Measurements from ENCODE around the gene NRCAM.
"Not testable (repeated sequence)": the region's sequence is repeated elsewhere in the genome, so short reads cannot be mapped to it uniquely, and the experiment has no call there.

NRCAM gene

DNA sequence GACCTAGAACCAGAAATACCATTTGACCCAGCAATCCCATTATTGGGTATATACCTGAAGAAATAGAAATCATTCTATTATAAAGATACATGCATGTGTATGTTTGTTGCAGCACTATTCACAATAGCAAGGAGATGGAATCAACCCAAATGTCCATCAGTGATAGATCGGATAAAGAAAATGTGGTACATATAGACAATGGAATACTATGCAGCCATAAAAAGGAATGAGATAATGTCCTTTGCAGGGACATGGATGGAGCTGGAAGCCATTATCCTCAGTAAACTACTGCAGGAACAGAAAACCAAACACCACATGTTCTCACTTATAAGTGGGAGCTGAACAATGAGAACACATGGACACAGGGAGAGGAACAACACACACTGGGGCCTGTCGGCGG is 196.8 kb downstream of the NRCAM start:
- H3K4me3 Mint-ChIP-seq; H3K27me3 Mint-ChIP-seq; H3K27ac Mint-ChIP-seq; ATAC-seq (ENCODE audit: low read depth); H3K4me1 Mint-ChIP-seq; H3K9me3 Mint-ChIP-seq; H3K36me3 Mint-ChIP-seq; DNase-seq (ENCODE audit: low spot score in 2 of 2): not testable (repeated sequence)

DNA sequence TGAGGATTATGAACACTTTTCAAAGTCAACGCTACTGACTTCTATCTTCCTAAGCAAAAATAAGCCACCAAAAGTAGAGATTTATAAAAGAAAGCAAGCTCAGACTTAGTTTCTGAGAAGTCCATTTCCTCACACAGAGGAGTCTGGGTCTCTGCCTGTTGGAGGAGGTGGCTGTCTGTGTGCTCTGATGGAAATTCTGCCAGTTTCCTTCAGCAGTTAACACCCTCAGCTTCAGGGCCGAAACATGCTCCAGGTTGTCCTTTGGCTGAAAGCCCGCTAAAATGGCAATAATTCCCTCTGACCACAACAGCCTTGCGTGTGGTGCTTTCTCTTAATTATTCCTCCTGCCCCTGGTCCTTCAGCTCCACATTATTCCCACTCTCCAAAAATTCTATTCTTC is 198.3 kb downstream of the NRCAM start:
- no peak for ATAC-seq (ENCODE audit: low read depth)
- H3K9me3 Mint-ChIP-seq = peaks cover 4% of the 10 kb centered on the region

DNA sequence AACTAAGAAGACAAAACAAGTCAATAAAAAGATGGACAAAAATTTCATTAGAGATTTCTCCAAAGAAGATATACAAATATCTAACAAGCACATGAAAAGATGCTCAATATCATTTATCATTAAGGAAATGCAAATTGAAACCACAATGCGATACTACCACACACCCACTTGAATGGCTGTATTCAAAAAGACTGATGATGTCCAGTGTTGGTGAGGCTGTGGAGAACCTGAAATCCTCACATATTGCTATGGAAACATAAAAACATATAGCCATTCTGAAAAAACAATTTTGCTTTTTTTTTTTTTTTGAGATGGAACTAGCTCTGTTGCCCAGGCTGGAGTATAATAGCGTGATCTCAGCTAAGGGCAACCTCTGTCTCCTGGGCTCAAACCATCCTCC is 202.0 kb downstream of the NRCAM start:
- DNase-seq (ENCODE audit: low spot score in 2 of 2) = no peak
- H3K9me3 Mint-ChIP-seq = peaks cover 1% of the 10 kb centered on the region
- ATAC-seq (ENCODE audit: low read depth) = no peak
- H3K4me3 Mint-ChIP-seq = no peak overlapping the region
- H3K27me3 Mint-ChIP-seq = peaks cover 7% of the 10 kb centered on the region
- H3K27ac Mint-ChIP-seq = no peak overlapping the region
- no peaks in the 10 kb centered on the region for H3K36me3 Mint-ChIP-seq
- H3K4me1 Mint-ChIP-seq = no peaks in the 10 kb centered on the region

More for the DNA sequence above, 198.3 kb downstream of the NRCAM start:
- Mint-ChIP-seq H3K27ac (no peak overlapping the region), H3K4me3 (no peak overlapping the region), H3K4me1 (no peaks in the 10 kb centered on the region), H3K36me3 (no peaks in the 10 kb centered on the region), H3K27me3 (peaks cover 10% of the 10 kb centered on the region)
- DNase-seq (ENCODE audit: low spot score in 2 of 2) = no peak

DNA sequence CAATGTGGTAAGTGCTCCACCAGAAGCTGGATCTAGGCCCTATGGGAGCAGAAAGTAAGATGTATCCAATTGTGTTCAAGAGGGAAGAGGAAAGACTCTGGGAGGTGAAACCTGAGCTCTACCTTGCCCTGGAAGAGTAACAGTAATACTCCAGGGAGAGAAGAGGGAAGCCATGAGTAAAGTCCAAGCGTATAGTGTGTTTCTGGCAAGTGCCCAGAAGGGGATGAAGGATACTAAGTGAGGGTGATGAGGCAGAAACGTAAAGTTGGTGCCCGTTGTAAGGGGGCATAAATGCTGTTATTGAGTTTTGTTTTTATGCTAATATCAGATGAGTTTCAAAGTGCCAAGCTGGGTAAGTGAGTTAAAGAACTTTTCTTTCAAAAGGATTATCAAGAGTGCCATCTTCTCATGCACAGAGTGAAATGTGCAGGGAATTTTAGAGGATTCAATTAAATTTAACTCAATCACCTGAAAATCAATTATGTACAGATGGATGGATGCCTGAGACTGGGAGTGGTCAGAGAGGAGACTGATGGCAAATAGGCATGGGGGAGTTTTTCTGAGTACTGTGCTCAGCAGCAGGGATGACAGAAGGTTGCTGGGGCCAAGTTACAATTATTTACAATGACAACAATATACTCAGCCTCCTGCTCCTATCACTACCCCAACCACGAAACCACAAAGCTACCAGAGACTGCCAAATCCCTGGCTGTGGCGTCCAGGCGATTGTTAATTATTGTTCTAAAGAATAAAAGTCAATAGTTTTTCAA is 202.8 kb downstream of the NRCAM start:
- DNase-seq (ENCODE audit: low spot score in 2 of 2) (no peak), ATAC-seq (ENCODE audit: low read depth) (no peak)
- Mint-ChIP-seq H3K36me3 (no peaks in the 10 kb centered on the region), H3K4me3 (no peak overlapping the region), H3K4me1 (no peaks in the 10 kb centered on the region), H3K27ac (no peak overlapping the region), H3K27me3 (peaks cover 8% of the 10 kb centered on the region), H3K9me3 (peaks cover 1% of the 10 kb centered on the region)

DNA sequence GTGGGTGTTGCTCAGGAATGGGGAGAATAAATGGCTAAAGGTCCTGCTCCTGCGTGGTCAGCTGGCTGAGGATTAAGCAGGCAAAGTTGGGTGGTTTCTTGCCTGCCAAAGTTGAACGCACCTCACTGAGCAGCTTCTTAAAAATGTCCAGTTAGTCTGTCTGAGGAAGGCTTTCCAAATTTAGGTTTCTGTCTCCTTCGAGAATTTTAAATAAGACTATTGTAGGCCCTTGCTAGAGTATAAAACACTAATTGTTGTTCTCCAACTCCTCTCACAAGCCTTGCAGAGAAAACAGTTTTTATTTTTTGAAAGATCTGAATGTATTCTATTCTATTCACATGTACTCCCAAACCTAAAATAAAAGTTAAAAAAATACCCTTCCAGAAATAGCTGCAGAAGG is 204.1 kb downstream of the NRCAM start:
- DNase-seq (ENCODE audit: low spot score in 2 of 2) (no peak), ATAC-seq (ENCODE audit: low read depth) (no peak)
- Mint-ChIP-seq H3K4me3 (no peak overlapping the region), H3K36me3 (no peaks in the 10 kb centered on the region), H3K9me3 (peaks cover 1% of the 10 kb centered on the region), H3K27ac (no peak overlapping the region), H3K27me3 (peaks cover 9% of the 10 kb centered on the region), H3K4me1 (no peaks in the 10 kb centered on the region)

DNA sequence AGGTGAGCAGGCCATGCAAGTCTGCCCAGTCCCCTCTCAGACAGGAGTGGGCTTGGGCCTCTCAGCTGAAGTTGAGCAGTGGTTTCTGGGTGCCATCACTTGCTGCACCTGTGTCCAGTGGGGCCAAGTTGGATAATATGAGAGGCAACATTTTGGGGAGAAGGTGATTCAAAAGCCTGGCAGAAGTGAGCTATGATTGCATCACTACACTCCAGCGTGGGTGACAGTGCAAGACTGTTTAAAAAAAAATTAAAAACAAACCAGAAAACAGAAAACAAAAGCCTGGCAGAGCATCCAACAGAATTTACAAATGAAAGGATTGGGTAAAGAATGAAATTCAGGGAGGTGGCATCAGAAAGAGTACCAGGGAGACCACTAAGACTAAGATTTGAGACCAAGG is 204.5 kb downstream of the NRCAM start:
- ATAC-seq (ENCODE audit: low read depth) (no peak), DNase-seq (ENCODE audit: low spot score in 2 of 2) (no peak)
- H3K9me3 Mint-ChIP-seq = peaks cover 1% of the 10 kb centered on the region
- no peak overlapping the region for H3K27ac Mint-ChIP-seq
- no peaks in the 10 kb centered on the region for H3K36me3 Mint-ChIP-seq
- H3K27me3 Mint-ChIP-seq = peaks cover 9% of the 10 kb centered on the region
- no peak overlapping the region for H3K4me3 Mint-ChIP-seq
- no peaks in the 10 kb centered on the region for H3K4me1 Mint-ChIP-seq

DNA sequence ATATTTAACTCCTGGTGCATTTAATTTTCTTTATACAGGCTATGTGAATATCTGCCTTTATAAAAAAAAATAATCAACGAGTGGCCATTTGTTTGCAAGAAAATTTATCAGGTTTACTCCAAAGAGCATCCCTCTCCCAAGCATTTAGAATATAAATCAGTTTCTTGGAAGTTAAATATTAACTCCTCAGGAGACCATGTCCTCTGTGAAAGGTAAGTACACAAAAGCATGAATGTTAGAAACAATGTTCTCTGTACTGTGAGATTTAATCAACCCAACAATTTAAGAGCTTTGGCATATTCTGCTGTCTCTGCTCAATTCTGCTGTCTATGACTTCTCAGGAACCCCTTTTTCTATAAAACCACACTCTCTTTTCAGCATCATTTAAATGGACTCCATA is 206.8 kb downstream of the NRCAM start:
- no peak for DNase-seq (ENCODE audit: low spot score in 2 of 2)
- H3K27ac Mint-ChIP-seq = no peak overlapping the region
- H3K36me3 Mint-ChIP-seq = no peaks in the 10 kb centered on the region
- H3K4me1 Mint-ChIP-seq = no peaks in the 10 kb centered on the region
- no peaks in the 10 kb centered on the region for H3K9me3 Mint-ChIP-seq
- H3K27me3 Mint-ChIP-seq = peaks cover 10% of the 10 kb centered on the region
- ATAC-seq (ENCODE audit: low read depth) = no peak
- H3K4me3 Mint-ChIP-seq = no peak overlapping the region

DNA sequence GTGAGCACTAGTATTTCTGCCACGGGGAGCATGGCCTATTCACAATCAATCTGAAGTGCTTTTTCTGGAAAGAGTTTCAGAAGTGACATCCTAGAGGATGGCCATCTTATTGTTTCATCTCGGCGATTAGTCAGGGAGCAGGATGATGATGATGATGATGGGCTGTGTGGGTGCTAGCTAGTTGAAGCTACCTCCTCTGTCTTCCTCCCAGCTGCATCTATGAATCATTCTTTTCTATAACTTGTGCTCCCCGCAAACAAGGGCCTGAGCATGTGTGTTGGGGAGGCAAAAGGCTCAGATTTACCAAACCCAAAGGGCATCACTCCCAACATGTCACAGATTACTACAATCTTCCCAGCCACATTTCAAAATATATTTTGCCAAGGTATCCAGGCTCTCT is 207.4 kb downstream of the NRCAM start:
- H3K9me3 Mint-ChIP-seq = no peaks in the 10 kb centered on the region
- no peak overlapping the region for H3K4me3 Mint-ChIP-seq
- no peaks in the 10 kb centered on the region for H3K36me3 Mint-ChIP-seq
- ATAC-seq (ENCODE audit: low read depth) (no peak), DNase-seq (ENCODE audit: low spot score in 2 of 2) (no peak)
- peaks cover 10% of the 10 kb centered on the region for H3K27me3 Mint-ChIP-seq
- H3K27ac Mint-ChIP-seq = no peak overlapping the region
- H3K4me1 Mint-ChIP-seq = no peaks in the 10 kb centered on the region

DNA sequence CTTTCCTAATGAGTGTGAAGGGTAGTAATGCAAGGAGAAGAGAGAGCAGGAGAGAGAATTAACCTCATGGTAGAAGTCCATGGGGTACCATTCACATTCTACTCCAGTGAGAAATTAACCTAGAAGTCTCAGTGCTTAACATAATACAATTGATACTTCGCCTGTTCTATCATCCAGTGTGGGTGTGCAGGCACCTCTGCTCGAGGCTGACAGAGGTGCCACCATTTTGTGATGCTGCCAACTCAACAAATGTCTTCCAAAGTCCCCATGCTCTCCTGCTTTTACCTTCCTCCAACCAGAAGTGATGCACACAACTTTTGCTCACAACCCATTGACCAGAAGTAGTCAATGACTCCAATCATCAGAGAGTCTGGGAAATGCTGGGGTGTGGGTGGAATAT is 207.8 kb downstream of the NRCAM start:
- ATAC-seq (ENCODE audit: low read depth) (no peak), DNase-seq (ENCODE audit: low spot score in 2 of 2) (no peak)
- Mint-ChIP-seq H3K27me3 (peaks cover 10% of the 10 kb centered on the region), H3K9me3 (no peaks in the 10 kb centered on the region), H3K4me1 (no peaks in the 10 kb centered on the region), H3K27ac (no peak overlapping the region), H3K36me3 (no peaks in the 10 kb centered on the region), H3K4me3 (no peak overlapping the region)

DNA sequence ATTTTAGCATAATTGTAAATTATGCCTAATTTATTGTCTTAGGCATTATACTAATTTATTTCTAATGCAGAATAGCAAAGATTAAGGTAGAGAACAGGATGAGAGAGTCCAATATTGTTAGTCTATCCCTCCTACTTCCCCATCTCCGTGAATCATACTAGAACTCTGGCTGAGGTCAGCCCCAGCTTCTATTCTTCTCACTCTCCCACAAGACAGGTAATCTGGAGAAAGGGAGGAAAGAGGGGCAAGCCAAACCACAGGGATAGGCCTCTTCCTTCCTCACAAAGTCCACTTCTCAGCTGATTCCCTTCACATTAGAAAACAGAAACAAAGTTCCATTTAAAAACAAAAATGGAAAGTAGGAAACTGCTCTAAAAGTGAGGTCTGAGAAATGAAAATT is 208.6 kb downstream of the NRCAM start:
- Mint-ChIP-seq H3K4me1 (no peaks in the 10 kb centered on the region), H3K27me3 (peaks cover 8% of the 10 kb centered on the region), H3K36me3 (no peaks in the 10 kb centered on the region), H3K4me3 (no peak overlapping the region), H3K9me3 (no peaks in the 10 kb centered on the region), H3K27ac (no peak overlapping the region)
- no peak for ATAC-seq (ENCODE audit: low read depth)
- DNase-seq (ENCODE audit: low spot score in 2 of 2) = no peak

DNA sequence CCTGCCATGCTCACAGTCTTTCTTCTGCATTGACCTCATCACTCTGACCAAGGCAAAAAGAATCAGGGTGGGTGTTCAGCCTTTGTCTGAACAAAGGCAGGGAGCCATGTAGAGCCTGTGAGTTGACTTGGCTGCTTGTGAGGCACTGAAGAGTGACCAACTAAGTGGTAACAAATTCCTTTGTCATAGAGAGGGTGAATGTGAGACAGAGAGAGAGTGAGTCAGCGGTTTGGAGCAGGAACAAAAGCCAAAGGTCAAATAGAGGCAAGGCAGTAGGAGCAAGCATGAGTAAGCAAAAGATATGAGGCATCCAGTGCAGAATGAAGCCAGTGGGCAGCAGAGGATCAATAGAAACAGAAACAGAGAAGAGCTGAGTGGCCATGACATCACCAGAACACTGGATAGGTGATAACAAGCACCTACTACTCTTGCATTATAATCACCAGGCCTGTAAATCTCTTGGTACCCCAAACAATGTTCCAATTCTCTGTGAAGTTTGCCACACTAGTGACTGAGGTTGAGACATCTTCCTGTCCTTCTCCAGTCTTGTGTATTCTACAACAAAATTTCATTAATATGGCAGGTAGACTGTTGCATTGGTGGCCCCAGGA is 209.9 kb downstream of the NRCAM start:
- H3K4me1 Mint-ChIP-seq = no peaks in the 10 kb centered on the region
- DNase-seq (ENCODE audit: low spot score in 2 of 2) = no peak

DNA sequence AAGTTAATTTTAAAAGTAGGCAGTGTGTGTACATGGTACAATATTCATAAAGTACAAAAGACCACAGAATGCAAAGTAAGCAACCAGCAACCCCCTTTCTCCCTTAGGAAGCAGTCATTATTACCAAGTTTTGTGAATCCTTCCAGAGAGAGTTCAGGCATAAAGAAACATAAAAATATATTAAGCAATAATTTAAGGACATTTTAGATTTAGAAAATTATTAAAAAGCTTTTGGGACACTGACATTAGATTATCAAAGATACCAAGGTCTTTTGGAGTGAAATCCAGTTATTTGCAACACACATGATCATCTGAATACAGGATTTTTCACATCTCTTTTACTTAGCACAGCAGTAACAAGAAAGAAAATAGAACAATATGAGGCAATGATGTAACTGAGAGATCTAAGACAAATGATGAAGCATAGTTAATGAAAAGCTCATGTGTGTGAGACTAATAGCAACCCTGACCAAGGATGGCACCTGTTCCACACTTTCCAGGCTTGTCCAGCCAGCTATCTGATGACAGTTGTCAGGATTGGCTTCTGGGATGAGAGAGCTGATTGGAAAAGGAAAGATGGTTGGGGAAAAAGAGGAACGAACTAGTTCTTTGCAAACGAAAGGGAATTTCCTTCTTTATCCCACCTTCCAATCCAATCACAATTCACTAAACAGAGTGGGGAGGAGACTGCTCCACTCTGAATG is 210.6 kb downstream of the NRCAM start:
- Mint-ChIP-seq H3K4me3 (no peak overlapping the region), H3K27ac (no peak overlapping the region), H3K27me3 (peaks cover 9% of the 10 kb centered on the region), H3K9me3 (no peaks in the 10 kb centered on the region), H3K36me3 (no peaks in the 10 kb centered on the region), H3K4me1 (no peaks in the 10 kb centered on the region)
- DNase-seq (ENCODE audit: low spot score in 2 of 2) = no peak
- no peak for ATAC-seq (ENCODE audit: low read depth)

More for the DNA sequence above, 209.9 kb downstream of the NRCAM start:
- Mint-ChIP-seq H3K9me3 (no peaks in the 10 kb centered on the region), H3K36me3 (no peaks in the 10 kb centered on the region), H3K27ac (no peak overlapping the region), H3K27me3 (peaks cover 8% of the 10 kb centered on the region), H3K4me3 (no peak overlapping the region)
- ATAC-seq (ENCODE audit: low read depth) = no peak

DNA sequence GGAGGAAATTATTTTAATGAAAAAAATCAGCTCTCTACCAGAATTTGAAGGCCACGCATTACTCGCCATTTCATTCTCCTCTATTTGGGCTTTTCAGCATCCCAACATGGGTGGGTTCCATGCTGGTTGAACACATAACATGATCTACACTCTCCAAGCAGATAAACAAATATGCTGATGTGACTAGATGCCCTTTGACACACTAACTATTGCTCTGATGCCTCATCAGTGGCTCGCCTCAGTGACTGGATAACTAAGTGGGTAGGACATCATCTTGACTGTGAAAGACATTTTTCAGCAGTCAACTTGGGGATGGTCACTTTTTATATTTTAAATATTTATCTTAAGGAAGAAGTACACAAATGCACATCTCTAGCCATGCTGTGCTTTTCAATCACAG is 212.1 kb downstream of the NRCAM start:
- Mint-ChIP-seq H3K4me1 (no peaks in the 10 kb centered on the region), H3K4me3 (no peak overlapping the region), H3K36me3 (no peaks in the 10 kb centered on the region), H3K9me3 (no peaks in the 10 kb centered on the region), H3K27ac (no peak overlapping the region), H3K27me3 (peaks cover 7% of the 10 kb centered on the region)
- no peak for ATAC-seq (ENCODE audit: low read depth)
- DNase-seq (ENCODE audit: low spot score in 2 of 2) = no peak

DNA sequence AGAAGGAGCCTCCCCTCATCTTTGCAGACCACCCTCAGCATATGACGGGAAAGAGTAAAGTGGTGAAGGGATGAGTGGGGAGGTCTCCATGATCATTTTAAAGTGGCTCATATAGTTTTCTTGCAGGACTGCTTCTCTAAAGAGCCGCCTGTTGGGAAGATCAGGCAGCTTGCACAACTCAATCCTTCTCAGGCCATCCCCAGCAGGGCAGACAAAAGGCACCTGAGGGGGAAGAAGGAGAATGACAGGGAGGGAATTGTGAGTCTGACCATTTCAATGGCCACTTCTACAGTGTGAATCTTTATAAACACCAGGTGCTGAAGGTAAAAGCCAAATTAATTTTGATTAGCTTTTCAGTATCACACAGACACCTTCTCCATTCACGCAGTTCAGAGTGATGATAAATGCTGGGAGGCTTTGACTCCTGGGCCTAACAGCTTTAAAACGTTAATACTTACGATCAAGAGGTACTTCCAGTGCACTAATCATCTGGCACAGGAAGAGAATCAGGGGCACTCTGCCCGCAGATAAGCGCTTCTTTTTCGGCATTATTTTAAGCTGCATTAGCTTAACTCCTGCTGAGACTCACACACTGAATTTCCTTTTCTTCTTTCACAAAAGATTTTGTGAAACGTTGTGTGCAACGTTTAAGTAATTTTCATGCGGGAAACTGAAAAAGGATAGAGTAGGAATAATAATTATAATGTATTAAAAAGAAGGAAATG is 216.6 kb downstream of the NRCAM start:
- ATAC-seq (ENCODE audit: low read depth) (no peak), DNase-seq (ENCODE audit: low spot score in 2 of 2) (no peak)
- Mint-ChIP-seq H3K36me3 (no peaks in the 10 kb centered on the region), H3K27ac (no peak overlapping the region), H3K4me1 (no peaks in the 10 kb centered on the region), H3K9me3 (no peaks in the 10 kb centered on the region), H3K4me3 (no peak overlapping the region), H3K27me3 (peaks cover 1% of the 10 kb centered on the region)

All from memory B cell (primary cell).